Measurements from ENCODE around the gene HSD11B1.

HSD11B1 gene

DNA sequence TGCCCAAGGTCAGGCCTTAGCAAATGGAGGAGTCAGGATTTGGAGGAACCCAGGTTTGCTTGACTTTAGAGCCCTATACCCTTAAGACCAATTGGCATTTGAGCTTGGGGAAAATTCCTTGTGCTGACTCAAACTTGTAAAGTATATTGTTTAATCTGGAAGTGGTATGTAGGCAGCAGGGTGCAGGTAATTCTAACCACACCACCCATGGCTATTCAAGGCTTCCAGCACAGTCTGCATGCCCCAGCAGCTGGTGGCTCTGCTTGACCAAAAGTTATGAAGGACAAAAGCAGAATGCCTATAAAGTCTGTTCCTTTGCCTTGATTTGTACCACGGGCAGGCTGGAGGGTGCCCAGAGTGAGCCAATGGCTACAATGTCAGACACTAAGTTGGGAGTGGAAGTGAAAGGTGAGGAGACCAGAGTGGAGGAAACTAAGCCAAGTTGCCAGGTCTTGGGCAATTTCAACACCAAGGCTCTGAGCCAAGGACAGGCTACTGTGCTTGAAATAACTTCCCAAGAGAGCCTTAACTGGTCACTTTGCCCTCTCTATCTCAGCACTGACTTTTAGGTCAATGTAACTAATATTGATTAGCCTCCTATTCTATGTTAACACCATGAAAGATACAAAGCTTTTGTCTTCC is 34.1 kb upstream of the HSD11B1 start:
- Histone ChIP-seq H3K4me2 (ENCODE audit: low read length) (no peak overlapping the region), H3K4me3 (ENCODE audit: low read depth, low read length, poor library complexity, severe bottlenecking) (no peak overlapping the region), H3K9me3 (ENCODE audit: low read length) (no peaks in the 10 kb centered on the region), H4K20me1 (ENCODE audit: insufficient read depth, low read length) (no peaks in the 10 kb centered on the region), H3K79me2 (ENCODE audit: insufficient read depth, low read length) (no peaks in the 10 kb centered on the region), H3K27me3 (ENCODE audit: insufficient read depth, low read length) (no peaks in the 10 kb centered on the region; the same call in 1 of the 2 replicates), H3K4me1 (ENCODE audit: insufficient read depth, low read length, severe bottlenecking) (no peaks in the 10 kb centered on the region), H2AFZ (ENCODE audit: low read length) (no peak overlapping the region), H3K9me2 (ENCODE audit: low read depth, low read length) (no peaks in the 10 kb centered on the region), H3F3A (ENCODE audit: insufficient read depth, low read length) (no peaks in the 10 kb centered on the region), H3K36me3 (ENCODE audit: insufficient read depth, low read length) (no peaks in the 10 kb centered on the region), H3K9ac (ENCODE audit: low read length) (no peak overlapping the region), H3K27ac (ENCODE audit: low read depth, low read length, poor library complexity, severe bottlenecking) (no peak overlapping the region)
- TF ChIP-seq EZH2 (IDR thresholded peaks at IDR 0.05; ENCODE audit: borderline replicate concordance, low read length) = no peak
- TF ChIP-seq, protein P1, sequence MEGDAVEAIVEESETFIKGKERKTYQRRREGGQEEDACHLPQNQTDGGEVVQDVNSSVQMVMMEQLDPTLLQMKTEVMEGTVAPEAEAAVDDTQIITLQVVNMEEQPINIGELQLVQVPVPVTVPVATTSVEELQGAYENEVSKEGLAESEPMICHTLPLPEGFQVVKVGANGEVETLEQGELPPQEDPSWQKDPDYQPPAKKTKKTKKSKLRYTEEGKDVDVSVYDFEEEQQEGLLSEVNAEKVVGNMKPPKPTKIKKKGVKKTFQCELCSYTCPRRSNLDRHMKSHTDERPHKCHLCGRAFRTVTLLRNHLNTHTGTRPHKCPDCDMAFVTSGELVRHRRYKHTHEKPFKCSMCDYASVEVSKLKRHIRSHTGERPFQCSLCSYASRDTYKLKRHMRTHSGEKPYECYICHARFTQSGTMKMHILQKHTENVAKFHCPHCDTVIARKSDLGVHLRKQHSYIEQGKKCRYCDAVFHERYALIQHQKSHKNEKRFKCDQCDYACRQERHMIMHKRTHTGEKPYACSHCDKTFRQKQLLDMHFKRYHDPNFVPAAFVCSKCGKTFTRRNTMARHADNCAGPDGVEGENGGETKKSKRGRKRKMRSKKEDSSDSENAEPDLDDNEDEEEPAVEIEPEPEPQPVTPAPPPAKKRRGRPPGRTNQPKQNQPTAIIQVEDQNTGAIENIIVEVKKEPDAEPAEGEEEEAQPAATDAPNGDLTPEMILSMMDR (IDR thresholded peaks at IDR 0.05; ENCODE audit: low read length) = no peak

DNA sequence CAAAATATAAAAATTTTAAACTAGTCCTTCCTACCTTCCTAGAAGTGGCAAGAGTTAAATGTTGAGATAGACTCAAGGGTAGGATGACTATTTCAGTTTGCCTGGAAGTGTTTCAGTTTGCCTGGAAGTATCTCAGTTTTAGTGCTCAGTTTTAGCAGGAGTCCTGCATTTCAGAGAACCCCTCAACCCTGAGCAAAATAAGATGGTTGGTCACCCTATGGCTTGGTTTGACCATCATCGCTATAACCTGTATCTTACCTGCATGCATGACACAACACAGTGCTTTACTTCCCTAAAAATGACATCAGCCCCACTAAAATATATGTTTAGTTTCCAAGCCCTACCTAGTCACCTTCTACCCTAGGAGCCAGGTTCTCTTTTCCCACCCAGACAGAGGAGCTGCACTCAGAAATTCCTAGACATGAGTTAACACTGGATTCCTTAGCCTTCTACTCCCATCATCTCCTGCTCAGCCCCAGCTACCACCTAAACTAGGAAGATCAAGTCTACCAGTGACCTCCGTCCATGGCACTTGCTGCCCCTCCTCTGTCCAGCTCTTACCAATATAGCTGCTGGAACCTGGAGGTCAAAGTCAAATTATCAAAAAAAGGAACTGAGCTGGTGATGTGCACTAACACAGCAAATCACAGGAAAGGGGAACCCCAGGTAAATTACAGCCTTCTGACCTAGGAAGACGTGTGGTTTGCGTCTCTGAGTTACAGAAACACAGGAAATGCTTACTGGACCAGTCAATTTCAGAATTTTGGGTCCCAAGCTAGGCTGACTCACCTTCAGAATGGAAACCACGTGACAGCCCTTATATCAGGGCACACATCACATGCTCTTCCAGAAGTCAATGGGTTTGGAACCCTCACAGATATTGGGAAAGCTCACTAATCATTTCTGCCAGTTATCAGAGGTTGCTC is 31.7 kb upstream of the HSD11B1 start:
- Histone ChIP-seq H3K9me2 (ENCODE audit: low read depth, low read length) (no peaks in the 10 kb centered on the region), H3K36me3 (ENCODE audit: insufficient read depth, low read length) (no peaks in the 10 kb centered on the region), H3K9me3 (ENCODE audit: low read length) (no peaks in the 10 kb centered on the region), H2AFZ (ENCODE audit: low read length) (no peak overlapping the region), H3K27ac (ENCODE audit: low read depth, low read length, poor library complexity, severe bottlenecking) (no peak overlapping the region), H3K79me2 (ENCODE audit: insufficient read depth, low read length) (no peaks in the 10 kb centered on the region), H3K4me2 (ENCODE audit: low read length) (no peak overlapping the region), H3K4me3 (ENCODE audit: low read depth, low read length, poor library complexity, severe bottlenecking) (no peak overlapping the region), H3F3A (ENCODE audit: insufficient read depth, low read length) (no peaks in the 10 kb centered on the region), H3K9ac (ENCODE audit: low read length) (no peak overlapping the region), H4K20me1 (ENCODE audit: insufficient read depth, low read length) (no peaks in the 10 kb centered on the region), H3K27me3 (ENCODE audit: insufficient read depth, low read length) (no peaks in the 10 kb centered on the region; the same call in 1 of the 2 replicates), H3K4me1 (ENCODE audit: insufficient read depth, low read length, severe bottlenecking) (no peaks in the 10 kb centered on the region)
- no peak for TF ChIP-seq EZH2 (IDR thresholded peaks at IDR 0.05; ENCODE audit: borderline replicate concordance, low read length)
- TF ChIP-seq, protein P1 (IDR thresholded peaks at IDR 0.05; ENCODE audit: low read length) = no peak

DNA sequence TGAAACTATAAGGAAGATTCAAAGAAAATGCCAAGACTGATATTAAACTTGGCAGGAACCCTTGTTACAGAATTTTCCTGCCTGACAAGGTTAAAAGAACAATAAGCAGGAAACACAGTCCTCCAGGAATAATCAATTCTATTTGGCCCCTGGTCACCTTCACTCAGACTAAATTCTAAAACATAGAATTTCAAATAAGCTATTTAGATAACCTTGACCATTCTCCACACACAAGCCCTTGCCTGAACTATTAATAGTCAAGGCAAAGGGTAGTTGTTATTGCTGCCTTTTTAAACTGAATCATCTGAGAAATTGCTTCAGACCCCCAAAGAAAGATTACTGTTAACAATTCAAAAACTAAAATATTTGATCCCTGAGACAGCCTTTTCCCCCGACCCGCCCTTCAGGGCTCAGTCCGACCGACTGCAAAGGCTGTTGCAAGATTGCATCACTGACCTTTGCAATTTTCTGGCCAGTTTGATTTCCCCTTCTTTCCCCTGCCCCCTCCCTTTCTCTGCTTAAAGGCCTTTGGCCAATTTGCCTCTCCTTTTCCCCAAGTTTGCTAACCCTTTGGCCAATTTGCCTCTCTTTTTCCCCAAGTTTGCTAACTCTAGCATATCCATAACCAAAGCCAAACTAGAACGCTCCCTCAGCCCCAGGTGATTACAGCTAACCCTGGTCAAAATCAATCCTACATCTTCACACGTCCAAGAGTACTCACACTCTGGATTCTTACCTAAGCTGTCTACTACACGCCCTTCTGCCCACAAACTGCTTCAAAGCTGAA is 30.8 kb upstream of the HSD11B1 start:
- no peak for TF ChIP-seq EZH2 (IDR thresholded peaks at IDR 0.05; ENCODE audit: borderline replicate concordance, low read length)
- TF ChIP-seq, protein P1 (IDR thresholded peaks at IDR 0.05; ENCODE audit: low read length) = no peak
- no peaks in the 10 kb centered on the region for H3F3A ChIP-seq (ENCODE audit: insufficient read depth, low read length)
- H3K36me3 ChIP-seq (ENCODE audit: insufficient read depth, low read length) = no peaks in the 10 kb centered on the region
- no peaks in the 10 kb centered on the region for H3K9me2 ChIP-seq (ENCODE audit: low read depth, low read length)
- H2AFZ ChIP-seq (ENCODE audit: low read length) = no peak overlapping the region
- no peaks in the 10 kb centered on the region for H3K79me2 ChIP-seq (ENCODE audit: insufficient read depth, low read length)
- H3K4me2 ChIP-seq (ENCODE audit: low read length) = no peak overlapping the region
- no peak overlapping the region for H3K27ac ChIP-seq (ENCODE audit: low read depth, low read length, poor library complexity, severe bottlenecking)
- no peak overlapping the region for H3K4me3 ChIP-seq (ENCODE audit: low read depth, low read length, poor library complexity, severe bottlenecking)
- no peaks in the 10 kb centered on the region for H3K4me1 ChIP-seq (ENCODE audit: insufficient read depth, low read length, severe bottlenecking)
- H3K9ac ChIP-seq (ENCODE audit: low read length) = no peak overlapping the region
- H4K20me1 ChIP-seq (ENCODE audit: insufficient read depth, low read length) = no peaks in the 10 kb centered on the region
- H3K27me3 ChIP-seq (ENCODE audit: insufficient read depth, low read length) = no peaks in the 10 kb centered on the region; the same call in 1 of the 2 replicates
- H3K9me3 ChIP-seq (ENCODE audit: low read length) = no peaks in the 10 kb centered on the region
